GM21526 (cell line): ENCODE data around the gene ROCK2.

Experiments
- ATAC-seq: cut with Tn5 transposase; IDR thresholded peaks from one replicate; pipeline ENCODE4 v1.9.1; 2021; ENCODE audit warnings: moderate library complexity; ENCODE audit not compliant: unreplicated experiment, low FRiP score

The ROCK2 gene

DNA sequence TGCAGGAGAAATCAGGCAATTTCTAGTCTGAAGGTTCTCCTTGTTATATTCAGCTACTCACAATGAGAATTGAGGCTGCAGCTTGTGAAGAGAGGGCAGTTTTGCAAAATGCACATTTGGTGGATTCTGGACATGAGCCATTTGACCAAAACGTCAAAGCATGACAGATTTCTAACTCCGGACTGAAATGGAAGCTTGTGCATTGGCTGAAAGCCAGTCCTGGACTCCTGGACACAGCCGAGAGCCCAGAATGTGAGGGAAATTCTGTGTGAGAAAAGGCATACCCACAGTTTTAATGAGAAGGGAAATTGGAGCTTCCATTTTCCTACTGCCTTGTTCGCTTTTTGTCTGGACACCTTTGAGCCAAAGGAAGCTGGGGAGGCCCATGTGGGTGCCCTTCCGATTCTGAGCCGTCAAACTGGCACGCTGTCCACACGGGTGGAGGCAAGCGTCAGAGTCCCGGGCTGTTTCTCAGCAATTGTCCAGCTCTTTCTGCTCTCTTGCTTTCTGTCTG is 23.7 kb upstream of the ROCK2 start:
- ATAC-seq = no peak

DNA sequence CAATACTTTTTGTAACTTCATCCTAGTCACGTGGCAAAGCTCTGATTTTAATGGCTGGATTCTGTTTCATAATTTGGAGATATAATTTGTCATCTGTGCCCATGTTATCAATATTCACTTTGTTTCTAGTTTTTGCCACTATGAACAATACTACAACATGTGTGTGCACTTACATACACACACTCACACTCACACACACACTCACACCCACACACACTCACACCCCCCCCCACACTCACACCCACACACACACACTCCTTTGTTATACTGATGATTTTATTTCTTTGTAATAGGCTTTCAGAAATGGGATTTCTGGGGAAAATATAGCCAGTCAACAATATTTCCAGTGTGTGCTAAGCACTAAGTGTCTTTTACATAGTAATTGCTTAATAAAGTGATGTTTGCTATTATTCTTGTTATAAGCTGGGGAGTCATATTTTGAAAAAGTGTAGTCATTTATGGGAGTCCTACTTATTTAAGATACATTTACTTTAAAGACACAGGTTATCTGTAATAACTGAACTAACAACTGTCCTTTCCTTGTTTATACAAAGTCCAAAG is 22.8 kb upstream of the ROCK2 start:
- ATAC-seq = no peak

DNA sequence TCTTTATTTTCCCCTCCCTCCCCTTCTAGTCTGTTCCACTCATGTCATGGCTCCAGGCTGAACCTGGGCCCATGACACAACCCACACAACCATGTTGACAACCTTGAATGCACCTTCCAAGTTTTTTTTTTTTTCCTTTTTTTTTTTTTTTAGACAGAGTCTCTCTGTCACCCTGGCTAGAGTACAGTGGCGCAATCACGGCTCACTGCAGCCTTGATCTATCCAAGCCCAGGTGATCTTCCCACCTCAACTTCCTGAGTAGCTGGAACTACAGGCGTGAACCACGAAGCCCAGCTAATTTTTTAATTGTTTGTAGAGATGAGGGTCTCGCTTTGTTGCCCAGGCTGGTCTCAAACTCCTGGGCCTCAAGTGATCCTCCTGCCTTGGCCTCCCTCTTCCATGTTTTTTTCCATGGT is 21.9 kb upstream of the ROCK2 start:
- ATAC-seq = no peak

DNA sequence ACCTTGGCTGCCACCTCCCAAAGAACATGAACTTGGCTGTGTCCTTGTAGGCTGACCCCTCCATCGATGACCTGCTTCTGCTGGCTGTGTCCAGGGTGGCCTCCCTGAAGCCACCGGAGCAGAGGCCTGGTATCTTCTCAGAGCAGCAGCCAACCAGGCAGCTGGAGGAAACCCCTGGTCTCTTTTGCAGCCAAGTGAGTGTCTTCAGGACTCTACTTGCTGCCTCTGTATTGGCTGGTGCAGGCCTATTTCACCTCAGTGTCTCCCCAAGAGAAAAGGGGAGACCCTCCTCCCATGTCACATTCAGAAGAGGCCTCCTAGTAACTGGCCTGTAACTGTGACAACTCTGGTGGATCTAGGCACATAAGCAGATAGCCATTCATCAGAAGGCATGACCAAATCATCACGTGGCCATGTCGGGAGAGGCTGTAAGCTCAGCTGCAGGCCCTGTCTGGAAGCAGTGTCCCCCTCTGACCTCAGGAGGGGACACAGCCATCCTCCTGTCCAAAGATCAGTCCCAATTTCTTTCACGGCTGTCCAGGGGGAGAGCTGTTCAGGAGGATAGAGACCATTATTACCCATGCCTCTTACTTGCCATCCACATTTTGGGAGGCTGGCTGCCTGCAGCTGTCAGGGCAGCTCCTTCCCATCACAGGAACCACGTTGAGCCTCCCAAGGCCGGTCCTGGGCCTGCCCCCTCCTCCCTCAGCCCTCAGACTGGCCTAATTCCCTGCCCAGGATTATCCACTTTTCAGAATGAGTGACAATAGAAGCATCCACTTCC is 20.9 kb upstream of the ROCK2 start:
- ATAC-seq = no peak

DNA sequence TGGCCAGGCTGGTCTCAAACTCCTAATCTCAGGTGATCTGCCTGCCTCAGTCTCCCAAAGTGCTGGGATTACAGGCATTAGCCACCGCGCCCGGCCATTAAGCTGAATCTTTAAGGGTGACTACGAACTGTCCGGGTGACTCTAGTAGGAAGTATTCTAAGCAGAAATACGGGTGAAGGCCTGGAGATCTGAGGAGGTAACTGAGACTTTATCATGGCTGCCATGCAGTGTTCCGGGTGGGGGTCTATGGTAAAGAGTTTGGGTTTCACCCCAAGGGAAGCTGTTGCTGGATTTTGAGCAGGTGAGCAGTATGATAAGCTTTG is 20.1 kb upstream of the ROCK2 start:
- no peak for ATAC-seq

DNA sequence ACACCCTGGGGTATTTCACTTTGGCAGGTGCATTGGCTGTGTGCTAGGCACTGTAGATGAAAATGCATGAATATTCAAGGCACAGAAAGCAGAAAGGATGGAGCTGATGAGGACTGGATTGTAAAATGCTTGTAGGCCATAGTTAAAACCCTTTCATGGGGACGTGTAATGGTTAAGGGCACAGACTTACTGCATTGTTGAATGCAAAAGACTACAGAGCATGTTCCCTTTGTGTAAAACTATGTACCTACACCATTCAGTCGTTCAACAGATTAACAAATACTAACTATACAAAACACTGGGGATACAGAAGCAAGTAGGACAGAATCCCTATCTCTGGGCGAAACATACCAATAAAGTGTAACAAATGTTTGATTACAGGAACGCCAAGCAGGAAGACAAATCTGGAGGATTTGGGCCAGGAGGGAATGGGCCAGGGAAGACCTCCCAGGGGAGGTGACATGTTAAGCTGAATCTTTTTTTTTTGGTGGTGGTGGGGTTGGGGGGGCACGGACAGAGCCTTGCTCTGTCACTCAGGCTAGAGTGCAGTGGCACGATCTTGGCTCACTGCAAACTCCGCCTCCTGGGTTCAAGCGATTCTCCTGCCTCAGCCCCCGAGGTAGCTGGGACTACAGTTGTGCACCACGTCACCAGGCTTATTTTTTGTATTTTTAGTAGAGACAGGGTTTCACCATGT is 19.6 kb upstream of the ROCK2 start:
- ATAC-seq = no peak

DNA sequence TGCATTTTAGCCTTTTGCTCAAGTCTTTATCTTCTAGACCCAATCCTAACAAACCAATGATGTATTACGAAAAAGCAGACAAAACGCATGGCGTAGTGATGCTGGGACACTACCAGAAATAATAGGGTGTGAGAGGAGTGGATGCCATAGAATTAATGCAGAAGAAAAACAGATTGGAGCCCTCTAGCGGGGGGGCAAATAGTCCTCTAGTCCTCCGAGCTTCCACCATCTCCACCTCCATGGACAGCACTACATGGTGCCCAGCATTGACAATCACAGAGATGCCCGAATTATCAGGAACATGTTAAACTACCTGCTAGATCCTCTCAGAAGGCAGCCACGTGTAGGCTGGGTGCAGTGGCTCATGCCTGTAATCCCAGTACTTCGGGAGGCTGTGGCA is 15.4 kb upstream of the ROCK2 start:
- no peak for ATAC-seq

DNA sequence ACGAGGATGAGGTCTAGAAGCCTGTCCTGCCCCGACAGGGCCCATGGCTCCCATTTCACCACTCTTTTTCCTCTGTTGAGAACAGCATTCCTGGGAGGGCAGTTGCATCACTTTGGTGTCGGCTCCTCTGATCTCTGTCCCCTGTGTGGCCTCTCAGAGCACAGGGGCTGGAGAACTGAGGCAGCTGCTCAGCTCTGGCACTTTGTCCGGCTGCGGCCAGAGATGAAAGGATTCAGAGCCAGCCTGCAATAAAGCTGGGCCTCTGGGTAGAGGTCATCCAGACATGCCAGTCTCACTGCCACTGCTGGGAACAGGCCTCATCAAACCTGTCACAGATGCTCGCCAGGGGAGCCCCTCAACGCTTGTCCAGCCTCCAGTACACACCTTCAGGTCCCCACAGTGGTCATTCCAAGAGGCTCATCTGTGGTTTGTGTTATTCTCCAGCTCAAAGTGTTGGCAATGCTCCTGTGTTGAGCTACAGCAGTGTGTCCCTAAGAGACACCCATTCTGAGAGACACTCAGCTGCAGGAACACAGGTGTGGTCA is 13.1 kb upstream of the ROCK2 start:
- no peak for ATAC-seq

DNA sequence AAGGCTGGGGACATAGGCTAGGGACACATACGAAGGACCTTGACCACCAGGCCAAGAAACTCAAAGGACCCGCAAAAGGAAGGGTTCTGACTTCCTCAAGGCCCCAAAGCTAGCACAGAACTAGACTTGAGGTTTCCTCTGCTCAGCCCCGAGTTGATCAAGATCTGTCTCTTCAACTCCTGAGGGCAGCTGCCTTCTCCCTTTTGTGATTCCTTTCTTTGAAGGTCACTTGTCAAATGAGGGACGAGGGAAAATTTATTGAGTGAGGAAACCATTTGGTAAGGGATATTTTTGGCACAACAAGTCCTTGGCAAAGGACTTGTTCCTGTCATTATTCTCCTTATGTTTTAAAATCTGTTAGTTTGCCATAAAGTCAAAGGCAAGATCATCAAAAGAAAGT is 12.3 kb upstream of the ROCK2 start:
- ATAC-seq = no peak

DNA sequence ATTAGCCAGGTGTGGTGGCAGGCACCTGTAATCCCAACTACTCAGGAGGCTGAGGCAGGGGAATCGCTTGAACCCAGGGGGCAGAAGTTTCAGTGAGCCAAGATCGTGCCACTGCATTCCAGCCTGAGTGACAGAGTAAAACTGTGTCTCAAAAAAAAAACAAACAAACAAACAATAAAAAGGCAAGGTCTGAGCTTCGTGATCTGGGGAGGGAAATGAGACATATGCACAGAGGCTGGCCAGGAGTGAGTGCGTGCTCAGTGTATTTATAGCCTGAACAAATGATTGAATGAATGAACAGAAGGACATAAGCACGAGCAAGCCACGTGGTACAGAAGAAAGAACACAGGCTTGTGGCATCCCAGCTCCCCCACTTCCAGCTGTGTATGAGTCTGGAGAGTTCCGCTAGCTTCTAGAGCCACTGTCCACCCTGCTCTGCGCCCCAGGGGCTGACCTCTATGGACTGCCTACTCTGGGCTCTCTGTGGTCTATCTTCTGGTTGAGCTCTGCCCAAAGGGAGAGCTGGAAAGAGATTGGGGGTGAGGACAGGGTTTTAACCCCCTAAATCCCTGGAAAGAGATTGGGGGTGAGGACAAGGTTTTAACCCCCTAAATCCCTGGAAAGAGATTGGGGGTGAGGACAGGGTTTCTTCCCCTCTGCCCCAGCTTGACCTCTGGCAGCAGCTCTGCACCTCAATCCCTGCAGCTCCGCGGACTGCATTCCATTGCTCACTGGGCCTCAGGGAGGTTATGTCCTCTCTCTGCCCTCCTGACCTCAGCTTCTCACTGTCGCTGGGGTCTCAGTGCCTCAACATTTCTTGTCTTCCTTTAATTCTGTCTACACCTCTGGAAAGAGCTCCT is 11.0 kb upstream of the ROCK2 start:
- no peak for ATAC-seq

DNA sequence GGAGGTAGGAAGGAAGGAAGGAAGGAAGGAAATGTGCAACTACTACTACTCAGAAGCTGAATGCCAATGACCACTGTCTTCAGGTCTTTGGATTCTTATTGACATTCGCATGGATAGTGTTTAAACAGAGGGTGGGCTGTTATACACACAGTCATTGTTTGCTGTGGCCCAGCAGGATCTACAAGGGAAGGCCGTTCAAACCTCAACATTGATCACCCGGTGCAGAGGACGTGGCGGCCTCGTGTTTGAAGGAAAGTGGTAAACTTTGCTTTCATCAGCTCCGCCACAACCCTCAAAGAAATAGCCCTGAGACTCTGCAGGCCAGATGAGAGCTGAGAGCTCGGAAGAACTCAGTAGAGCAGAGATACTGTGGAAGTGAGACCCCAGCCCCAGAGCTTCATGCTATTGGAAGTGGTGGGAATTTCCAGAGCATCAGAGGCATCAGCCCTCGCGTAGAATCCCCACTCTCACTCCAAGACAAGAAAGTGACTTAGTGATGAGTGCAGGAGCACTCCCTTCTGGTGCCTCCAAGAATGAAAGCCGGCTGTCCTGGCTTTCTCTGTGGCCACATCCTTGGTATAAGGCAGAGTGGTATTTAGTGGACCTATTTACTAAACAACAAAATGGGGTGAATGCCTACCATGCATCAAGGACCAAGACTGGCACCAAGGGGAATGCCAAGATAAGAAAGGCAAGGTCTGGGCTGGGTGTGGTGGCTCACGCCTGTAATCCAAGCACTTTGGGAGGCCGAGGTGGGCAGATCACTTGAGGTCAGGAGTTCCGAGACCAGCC is 10.1 kb upstream of the ROCK2 start:
- no peak for ATAC-seq

DNA sequence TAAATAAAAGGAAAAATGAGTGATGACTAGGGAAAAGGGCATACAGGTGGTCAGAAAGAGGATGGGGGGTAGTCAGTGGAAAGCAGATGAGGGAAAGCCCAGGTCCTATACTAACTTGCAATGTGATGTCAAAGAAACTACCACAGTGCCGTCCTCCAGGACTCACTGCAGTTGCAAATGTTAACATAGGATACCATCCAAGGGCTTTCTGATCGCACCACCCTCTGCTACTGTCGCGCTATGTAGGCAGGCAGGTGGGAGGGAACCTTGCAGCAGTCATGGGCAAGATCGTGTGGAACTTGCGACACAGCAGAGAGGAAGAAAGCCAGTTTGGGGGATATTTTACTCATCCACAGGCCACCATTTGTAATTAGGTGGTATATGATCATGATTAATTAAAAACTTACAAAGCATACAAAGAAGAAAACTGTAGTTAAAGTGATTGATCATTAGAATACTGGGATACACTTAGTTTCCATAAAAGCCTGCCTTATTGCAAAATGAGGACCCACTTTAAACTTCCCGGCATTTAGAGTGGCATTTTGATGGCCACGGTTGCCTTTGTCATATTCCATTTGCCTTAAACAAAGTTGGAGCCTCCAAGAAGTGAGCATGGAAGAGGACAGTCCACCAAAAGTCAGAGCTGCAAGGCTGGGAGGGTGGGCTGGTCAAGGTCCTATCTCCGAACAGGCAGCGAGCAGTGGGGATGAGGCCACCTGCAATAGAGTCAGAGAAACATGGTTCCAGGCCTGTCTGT is 8.5 kb upstream of the ROCK2 start:
- no peak for ATAC-seq

DNA sequence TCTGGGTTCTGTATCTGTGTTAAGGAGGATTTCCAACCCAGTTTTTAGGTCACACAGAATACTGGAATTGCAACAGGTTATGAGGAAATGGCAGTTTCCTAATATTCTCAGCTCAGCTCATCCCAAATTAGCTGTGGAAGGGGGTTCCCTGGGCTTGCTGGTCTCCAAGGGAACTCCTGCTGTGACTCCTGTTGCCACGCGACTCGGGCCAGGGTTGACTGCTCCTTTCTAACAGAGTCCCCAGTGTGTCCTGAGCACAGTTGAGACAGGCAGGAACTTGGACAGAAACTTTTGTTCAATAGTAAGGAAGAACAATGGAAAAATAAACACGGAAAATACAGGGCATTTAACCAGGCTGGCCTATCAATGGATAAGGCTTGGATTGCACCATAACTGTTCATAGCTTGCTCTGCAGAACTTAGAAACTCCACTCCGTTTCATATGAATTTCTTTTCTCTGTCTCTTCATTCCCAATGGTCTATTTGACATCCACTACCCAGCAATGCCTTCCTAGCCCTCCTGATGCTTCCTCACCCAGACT is 3.8 kb upstream of the ROCK2 start:
- ATAC-seq = no peak

DNA sequence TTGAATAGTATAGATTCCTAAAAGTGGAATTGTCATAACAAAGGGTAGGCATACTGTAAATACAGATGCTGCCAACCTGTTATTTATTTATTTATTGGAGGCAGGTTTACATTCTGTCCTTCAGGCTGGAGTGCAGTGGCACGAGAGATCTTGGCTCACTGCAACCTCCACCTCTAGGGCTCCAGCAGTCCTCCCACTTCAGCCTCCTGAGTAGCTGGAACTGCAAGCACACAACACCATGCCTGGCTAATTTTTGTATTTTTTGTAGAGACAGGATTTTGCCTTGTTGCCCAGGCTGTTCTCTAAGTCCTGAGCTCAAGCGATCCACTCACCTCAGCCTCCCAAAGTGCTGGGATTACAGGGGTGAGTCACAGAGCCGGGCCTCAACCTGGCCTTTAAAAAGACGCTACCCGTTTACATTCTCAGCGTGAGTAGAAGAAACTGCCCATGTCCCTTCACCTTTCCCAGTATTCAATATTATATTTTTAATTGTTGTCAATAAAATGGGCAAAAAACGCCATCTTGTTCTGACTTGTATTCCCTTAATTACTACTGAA is 3.0 kb upstream of the ROCK2 start:
- no peak for ATAC-seq

DNA sequence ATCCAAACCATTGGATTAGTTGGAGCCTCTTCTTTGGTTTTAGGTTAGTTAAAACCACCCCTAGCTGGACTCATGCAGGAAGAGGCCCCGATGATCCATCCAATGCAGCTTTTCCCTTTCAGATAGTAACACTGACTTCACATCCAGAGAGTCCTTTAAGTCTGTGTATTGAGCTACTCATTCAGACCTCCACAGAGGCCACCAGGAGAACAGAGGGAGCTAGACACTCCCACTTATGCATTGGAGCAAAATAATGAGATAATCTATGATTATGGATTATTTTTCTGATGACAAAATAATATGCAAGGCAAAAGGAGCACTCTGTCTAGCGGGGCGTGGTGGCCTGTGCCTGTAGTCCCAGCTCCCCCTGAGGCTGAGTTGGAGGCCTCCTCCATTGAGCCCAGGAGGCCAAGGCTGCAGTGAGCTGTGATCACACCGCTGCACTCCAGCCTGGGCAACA is 1.6 kb upstream of the ROCK2 start:
- ATAC-seq = no peak

DNA sequence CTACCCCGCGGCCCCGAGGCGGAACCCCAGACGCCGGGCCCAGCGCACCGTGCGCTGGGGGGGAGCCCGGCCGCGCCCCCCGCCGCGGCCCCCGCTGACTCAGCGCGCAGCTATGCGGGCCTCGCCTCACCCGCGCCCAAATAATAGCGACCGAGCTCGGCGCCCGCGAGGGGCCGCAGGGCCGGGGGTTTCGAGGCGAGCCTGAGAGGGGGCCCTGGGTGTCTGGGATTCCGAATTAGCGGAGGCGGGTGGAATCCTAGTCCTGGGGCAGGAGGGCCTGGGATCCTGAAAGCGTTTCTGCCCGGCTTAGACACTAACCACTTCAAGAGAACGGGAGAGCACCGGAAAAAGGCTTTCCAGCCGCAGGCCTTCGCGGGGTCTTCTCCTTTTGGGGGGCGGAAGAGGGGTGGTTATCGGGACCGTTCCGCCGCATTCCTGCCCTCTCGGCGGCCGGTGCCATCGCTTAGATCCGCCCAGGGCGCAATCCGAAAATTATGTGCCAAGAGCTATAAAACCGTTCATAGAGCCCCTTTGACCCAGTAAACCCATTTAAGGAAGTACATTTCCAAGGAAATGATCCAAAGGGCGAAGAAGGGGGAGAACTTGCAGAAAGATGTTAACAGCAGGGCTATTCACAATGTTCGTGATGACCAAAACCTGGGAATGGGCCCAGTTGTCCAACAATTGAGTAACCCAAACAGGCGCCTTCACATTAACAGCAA is 681 bp upstream of the ROCK2 start:
- ATAC-seq = no peak

DNA sequence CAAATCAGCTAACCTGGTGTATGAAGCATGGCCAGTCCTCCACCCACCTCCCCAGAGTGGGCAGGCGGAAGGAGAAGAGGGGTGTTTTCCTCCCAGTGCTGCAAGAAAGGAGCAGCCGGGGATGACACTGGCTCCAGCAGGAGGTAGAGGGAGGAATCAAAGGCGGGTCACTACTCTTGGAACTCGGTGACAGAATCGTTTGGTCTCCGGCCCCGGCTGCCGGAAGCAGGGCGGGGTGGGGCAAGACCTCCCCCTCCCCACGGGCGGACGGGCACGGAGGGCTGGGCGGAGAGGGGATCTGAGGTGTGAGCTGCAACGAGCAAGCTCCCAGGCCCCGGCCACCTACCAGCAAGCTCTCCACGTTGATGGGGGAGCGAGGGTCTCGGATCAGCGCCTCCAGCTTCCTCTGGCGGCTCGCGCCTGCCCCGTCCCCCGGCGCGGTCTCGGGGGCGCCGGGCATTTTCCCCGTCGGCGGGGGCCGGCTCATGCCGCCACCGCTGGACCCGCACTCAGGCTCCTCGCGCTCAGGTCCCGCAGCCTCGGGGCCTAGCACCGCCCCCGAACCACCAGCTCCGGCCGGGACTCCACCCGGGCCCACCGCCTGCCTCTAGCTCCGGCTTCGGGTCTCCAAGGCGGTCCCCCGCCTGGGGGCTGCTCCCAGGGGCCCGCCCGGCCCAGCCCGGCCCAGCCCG is 640 bp downstream of the ROCK2 start:
- peak; percentile 28 for ATAC-seq
